Stimulated activated naive CD4-positive, alpha-beta T cell treated with Interleukin-2 at 50 U/mL for 16 hours (primary cell): ENCODE data around the gene TTBK1.

Experiments
- DNase-seq: peaks from one replicate; lab custom pipeline; 2025; lab: John Stamatoyannopoulos, UW

Gene TTBK1

GRCh38 chr6:43273707-43274106 lies 30.4 kb downstream of the TTBK1 start:
- DNase-seq: no peak

GRCh38 chr6:43274127-43274915 lies 31.0 kb downstream of the TTBK1 start:
- DNase-seq: no peak

DNA sequence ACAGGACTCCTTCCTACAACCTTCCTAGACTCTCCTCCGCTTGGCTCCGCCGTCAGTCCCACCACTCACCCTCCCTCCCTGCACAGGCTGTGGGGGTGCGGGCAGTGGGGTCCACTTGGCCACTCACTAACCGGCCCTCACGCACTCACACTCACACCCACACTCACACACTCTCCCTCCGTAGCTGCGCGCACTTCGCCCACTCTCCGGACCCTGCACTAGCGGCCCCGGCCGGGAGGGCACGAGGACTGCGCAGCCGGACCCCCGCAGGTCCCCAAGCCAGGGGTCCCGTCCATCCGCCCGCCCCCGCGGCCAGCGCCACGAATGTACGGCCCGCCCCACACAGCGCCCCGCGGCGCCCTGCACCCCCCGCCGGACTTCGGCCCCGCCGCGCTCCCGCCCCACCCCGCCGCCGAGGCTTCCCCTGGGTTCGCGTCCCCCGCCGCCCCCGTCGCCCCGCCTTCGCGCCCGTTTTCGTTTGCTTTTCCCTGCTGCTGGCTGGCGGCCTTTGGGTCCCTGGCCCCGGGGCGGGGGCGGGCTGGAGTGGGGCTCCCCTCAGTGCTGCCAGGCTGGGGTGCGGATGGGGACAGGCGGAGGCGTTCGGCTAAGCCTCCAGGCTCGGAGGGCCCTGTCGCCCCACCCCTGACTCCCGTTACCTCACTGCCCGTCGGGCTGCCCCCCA lies 31.8 kb downstream of the TTBK1 start:
- peak; percentile 15 for DNase-seq

- DNase-seq: peak; percentile 9
Measured at GRCh38 chr6:43275801-43276576, 32.7 kb downstream of the TTBK1 start.

GRCh38 chr6:43276577-43277305 lies 33.5 kb downstream of the TTBK1 start:
- no peak for DNase-seq

DNA sequence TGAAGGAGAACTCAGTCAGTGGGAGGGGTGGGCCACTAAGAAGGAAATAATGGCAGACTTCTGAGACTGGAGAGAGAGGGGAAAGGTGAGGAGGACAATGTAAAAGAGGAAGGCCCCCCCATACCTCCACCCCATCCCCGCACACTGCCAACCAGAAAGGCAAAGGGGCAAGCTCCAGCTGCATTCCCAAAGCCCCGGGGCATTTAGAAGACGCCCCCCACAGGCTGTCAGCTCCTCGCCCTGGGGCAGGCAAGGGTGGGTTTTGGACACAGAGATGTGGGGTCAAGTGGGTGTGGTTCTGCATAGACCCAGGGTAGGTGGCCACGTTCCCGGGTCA lies 34.0 kb downstream of the TTBK1 start:
- no peak for DNase-seq

DNA sequence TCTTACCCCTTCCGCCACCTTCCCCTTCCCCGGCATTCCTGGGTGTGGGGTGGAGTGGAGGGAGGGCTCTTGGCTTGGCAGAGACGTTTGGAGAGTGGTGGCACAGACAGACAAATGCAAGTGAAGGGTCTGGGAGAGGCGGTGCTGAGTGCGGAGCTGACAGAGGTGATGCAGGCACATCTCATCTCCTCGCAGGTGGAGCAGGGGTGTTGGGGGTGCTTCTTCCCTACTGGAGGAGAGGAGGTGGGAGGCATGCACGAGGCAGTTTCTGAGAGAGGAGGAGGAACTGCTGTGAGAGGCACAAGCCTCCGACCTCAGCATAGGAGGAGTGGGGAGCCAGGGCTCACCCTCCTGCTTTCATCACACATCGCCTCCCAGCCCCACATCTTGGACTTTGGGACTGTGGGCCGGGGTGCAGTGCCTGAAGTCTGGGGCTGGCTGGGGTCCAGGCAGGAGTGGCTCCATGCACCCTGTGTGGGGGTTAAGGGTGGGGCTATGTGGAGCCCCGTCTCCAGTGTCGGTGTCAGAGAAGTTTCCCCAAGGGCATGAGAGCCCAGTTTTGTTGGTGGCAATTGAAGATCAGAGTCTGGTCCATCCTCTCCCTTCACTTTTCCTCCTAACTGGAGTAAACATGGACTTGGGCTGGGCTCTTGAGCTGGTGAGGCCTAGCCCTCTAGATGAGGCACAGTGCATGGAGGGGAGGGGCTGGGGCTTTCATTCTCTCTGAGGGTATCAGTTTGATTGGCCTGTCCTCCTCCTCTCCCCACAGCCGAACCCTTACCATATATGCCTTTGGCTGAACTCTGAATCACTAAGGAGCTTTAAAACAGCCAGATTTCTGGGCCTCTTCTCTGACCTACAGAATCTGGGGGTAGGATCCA lies 34.6 kb downstream of the TTBK1 start:
- DNase-seq: no peak

DNA sequence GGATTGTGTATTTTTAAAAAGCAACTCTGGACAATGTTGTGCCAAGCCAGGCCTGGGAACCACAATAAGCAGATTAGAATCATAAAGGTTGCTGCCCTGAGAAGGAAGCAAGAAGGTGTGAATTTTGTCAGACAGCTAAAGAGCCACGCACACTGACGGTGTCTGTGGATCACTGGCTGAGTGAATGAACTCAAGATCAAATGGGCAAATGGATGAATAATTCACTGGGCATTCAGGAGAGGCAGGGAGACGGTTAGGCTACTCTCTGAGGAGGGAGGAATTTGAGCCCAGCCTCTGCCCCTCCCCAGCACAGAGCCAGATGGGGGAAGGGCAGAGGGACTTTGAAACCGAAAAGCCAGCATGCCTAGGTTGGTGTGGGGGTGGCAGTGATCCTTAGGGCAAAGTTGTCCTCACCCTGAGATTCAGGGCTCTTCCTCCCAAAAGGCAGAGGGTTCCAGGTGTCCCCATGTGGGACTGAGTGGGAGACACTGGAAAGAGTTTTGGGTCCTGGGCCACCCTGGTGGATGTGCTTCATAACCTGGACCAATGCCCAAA lies 35.3 kb downstream of the TTBK1 start:
- no peak for DNase-seq

DNA sequence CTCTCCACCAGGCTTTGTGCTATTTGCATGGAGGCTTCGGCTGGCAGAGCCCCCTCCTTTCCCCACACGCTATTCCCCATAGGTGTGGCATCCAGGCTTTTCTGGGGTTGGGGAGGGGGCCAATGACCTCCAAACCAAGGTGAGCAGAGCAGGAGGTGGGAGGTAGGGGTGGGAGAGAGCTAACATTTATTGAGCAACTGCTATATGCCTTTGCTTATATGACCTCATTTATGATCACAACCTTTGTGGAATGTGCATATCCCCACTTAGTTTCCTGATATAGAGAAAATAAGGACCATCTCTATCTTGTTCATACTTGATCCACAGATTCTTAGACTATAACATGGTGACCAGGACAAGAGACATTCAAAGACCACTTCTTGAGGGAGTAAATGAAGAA lies 37.0 kb downstream of the TTBK1 start:
- DNase-seq: no peak

- no peak for DNase-seq
Measured at GRCh38 chr6:43282060-43282459, 38.8 kb downstream of the TTBK1 start.

DNA sequence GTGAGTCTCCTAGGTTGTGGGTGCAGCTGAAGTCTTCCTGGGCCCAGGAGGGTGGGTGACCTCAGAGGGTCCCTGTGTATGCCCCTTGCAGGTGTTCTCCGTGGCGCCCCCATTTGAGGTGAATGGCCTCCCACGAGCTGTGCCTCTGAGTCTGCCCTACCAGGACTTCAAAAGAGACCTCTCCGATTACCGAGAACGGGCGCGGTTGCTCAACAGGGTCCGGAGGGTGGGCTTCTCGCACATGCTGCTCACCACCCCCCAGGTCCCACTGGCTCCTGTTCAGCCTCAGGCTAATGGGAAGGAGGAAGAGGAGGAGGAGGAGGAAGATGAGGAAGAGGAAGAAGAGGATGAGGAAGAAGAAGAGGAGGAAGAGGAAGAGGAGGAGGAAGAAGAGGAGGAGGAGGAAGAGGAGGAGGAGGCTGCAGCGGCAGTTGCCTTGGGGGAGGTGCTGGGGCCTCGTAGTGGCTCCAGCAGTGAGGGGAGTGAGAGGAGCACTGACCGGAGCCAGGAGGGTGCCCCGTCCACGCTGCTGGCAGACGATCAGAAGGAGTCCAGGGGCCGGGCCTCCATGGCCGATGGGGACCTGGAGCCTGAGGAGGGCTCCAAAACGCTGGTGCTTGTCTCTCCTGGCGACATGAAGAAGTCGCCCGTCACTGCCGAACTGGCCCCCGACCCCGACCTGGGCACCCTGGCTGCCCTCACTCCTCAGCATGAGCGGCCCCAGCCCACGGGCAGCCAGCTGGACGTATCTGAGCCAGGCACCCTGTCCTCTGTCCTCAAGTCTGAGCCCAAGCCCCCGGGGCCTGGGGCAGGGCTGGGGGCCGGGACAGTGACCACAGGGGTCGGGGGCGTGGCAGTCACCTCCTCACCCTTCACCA lies 39.6 kb downstream of the TTBK1 start:
- DNase-seq: no peak

GRCh38 chr6:43283514-43283901 lies 40.2 kb downstream of the TTBK1 start:
- DNase-seq: no peak

- no peak for DNase-seq
Measured at GRCh38 chr6:43283905-43284304, 40.6 kb downstream of the TTBK1 start.

DNA sequence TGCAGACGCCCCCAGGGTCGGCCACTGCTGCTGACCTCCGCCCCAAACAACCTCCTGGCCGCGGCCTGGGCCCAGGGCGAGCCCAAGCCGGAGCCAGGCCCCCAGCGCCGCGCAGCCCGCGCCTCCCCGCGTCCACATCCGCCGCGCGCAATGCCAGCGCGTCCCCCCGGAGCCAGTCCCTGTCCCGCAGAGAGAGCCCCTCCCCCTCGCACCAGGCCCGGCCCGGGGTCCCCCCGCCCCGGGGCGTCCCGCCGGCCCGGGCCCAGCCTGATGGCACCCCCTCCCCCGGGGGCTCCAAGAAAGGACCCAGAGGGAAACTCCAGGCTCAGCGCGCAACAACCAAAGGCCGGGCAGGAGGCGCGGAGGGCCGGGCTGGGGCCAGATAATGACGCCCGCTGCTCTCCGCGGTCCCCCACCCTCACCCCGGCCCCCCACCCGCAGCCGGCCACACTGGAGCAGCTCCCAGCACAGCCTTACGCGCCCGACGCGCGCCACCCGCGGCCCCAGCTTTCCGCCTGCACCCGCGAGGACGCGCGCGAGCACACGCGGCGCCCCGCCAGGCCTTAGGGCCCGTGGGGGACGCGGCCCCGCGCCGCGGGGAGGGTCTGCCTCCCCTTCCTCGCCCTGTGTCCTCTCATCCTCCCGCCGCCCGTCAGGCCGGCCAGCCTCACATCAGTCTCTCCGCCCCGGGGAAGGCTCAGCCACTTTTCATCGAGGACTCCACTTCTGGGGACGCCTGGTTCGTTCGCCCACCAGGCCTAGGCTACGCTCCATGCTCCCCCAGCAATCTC lies 41.9 kb downstream of the TTBK1 start:
- DNase-seq: no peak

DNA sequence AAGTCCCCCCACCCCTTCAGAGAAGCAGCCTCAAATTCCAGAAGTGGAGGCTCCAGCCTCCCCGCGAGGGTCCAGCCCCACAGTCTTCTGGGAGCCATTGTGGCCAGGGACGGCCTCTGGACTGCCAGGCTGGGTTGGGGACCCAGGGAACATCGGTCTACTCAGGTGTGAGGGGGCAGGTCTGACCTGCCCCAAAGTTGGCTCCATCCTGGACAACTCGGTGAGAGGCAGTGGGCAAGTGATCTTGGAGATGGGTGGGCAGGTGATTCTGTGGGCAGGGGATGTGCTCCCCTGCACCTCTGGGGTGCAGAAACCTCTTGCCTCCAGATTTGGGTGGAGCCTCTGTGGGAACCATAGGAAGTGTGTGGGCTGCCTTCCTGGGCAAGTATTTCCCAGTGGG lies 42.6 kb downstream of the TTBK1 start:
- DNase-seq: no peak

DNA sequence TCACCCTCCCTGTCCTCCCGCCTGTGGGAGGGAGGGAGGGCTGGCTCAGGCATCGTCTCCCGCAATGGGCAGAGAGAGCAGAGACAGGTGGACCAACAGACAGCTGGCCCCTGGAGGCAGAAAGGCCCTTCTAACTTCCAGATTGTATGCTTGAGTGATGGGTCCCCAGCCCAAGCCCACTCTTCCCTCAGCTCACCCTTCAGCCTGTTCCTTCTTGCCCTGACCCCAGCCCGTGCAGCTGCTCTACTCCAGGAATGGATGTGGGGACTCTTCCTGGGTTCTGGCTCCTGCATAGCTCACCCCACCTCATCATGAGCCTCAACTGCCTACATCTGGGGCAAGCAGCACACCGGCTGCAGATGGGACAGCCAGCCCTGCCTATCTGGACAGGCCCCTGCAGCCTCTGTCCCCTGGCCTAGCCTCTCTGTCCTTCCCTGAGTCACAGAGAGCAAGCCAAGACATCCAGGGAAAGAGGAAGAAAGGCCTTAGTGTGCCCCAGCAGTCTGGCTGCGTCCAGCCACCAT lies 43.2 kb downstream of the TTBK1 start:
- DNase-seq: no peak

DNA sequence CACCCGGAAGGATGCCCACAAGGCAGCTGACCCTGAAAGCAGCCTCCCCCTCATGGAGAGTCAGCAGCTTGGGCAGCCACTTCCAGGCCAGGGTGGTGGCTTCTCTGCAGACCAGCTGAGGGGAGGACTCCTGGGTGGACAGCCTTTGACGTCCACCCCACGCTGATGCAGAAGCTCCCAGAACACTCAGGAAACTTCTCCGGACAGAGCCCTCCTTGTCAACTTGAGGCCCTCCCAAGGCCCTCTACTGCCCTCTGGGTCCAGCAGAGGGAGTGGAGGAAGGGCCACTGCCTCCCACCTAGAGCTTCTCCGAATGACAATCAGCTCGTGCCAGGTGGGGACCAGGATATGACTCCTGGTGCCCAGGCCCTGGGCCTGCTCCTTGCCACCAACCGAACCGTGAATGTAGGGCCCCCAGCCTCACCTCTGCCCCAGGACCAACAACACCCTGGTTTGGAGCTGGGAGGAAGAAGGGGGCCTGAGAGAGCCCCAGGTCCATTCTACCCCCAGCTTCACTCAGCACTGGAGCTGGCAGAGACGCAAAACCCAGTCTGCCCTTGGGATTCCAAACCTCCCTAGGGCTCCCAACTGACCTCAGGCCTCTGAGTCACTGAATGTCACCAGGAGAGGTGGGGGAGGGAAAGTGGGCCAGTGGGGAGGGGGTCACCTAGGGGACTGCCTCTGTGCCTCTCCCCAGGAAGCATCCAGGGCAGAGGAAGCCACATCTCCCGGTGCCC lies 43.9 kb downstream of the TTBK1 start:
- no peak for DNase-seq
